ENCODE data around the gene USP2.

Gene USP2

DNA sequence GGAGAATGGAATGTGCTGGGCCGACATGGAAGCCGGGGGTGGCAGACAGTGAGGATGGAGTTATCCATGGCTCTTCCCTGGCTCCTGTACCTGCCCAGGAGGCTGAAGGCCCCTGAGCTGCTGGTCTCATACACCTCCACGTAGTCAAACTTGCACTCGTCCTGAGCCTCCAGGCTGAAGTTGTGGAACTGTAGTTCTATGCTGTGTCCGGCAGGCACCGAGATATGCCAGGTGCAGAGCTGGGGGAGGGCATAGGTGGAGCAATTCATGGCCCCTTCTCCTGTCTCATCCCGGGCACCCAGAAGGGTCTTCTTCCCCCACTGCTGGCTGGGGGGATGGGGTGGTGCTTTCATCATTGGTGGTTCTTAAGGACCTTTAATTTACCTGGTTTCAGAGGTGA, 37.8 kb downstream of the USP2 start:
- no peaks in the 10 kb centered on the region for H3F3A ChIP-seq (ENCODE audit: insufficient read depth)
- TF ChIP-seq EZH2phosphoT487 (conservative IDR thresholded peaks at IDR 0.05; ENCODE audit: low read length): no peak
- TF ChIP-seq, protein P1, sequence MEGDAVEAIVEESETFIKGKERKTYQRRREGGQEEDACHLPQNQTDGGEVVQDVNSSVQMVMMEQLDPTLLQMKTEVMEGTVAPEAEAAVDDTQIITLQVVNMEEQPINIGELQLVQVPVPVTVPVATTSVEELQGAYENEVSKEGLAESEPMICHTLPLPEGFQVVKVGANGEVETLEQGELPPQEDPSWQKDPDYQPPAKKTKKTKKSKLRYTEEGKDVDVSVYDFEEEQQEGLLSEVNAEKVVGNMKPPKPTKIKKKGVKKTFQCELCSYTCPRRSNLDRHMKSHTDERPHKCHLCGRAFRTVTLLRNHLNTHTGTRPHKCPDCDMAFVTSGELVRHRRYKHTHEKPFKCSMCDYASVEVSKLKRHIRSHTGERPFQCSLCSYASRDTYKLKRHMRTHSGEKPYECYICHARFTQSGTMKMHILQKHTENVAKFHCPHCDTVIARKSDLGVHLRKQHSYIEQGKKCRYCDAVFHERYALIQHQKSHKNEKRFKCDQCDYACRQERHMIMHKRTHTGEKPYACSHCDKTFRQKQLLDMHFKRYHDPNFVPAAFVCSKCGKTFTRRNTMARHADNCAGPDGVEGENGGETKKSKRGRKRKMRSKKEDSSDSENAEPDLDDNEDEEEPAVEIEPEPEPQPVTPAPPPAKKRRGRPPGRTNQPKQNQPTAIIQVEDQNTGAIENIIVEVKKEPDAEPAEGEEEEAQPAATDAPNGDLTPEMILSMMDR (IDR thresholded peaks at IDR 0.05; ENCODE audit: insufficient read depth, low read length, poor library complexity, severe bottlenecking): no peak
- no peaks in the 10 kb centered on the region for H3K27me3 ChIP-seq (ENCODE audit: low read length)
- H3K4me2 ChIP-seq (ENCODE audit: low read depth, low read length, poor library complexity, severe bottlenecking): no peak overlapping the region
- H4K20me1 ChIP-seq (ENCODE audit: low read depth, low read length): no peaks in the 10 kb centered on the region
- H3K79me2 ChIP-seq (ENCODE audit: insufficient read depth, low read length): no peaks in the 10 kb centered on the region
- H3K4me3 ChIP-seq (ENCODE audit: insufficient read depth, low read length, poor library complexity, severe bottlenecking): no peak overlapping the region
- no peaks in the 10 kb centered on the region for H3K9me2 ChIP-seq (replicated peaks; ENCODE audit: insufficient read depth, low read length)
- no peak overlapping the region for H3K27ac ChIP-seq (ENCODE audit: low read depth, low read length)
- H3K36me3 ChIP-seq (ENCODE audit: low read length): no peaks in the 10 kb centered on the region
- no peaks in the 10 kb centered on the region for H3K9me3 ChIP-seq (ENCODE audit: insufficient read depth, low read length)
- no peak overlapping the region for H3K9ac ChIP-seq (ENCODE audit: low read length)
- H2AFZ ChIP-seq (ENCODE audit: low read depth, low read length, severe bottlenecking): no peak overlapping the region

DNA sequence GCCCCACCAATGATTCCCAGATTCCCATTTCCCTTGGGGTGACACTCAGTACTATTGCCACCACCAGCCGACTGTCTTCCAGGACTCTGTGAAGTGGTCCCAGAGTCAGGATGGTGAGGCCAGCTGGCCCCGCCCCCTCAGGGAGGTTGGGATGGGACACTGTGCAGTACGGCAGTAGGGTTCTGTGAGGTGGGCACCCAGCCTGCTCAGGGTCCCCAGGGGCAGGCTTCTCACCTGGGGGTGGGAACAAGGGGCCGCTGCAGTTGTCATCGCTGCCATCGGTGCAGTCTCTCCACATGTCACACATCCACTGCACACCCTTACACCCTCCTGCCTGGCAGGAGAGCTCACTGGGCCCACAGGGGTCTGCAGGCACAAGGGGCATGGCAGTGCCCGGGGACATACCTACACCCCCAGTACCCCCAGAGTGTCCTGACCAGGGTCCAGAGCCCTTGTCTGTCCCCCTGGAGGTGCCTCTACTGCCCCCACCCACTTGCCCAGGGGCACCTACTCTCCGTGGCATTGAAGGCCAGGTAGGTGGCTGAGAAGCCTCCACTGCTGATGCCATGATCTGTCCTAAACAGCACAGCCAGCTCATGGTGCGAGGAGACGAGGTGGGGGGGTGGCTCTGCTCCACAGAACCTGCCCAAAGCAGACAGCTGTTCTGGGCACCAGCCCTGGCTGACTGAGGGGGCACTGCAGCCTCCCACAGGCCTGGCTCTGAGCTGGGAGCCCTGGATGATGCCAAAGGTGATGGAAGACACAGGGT, 38.9 kb downstream of the USP2 start:
- no peaks in the 10 kb centered on the region for H3K9me2 ChIP-seq (replicated peaks; ENCODE audit: insufficient read depth, low read length)
- no peak overlapping the region for H3K27ac ChIP-seq (ENCODE audit: low read depth, low read length)
- no peaks in the 10 kb centered on the region for H3F3A ChIP-seq (ENCODE audit: insufficient read depth)
- no peak overlapping the region for H2AFZ ChIP-seq (ENCODE audit: low read depth, low read length, severe bottlenecking)
- H3K9ac ChIP-seq (ENCODE audit: low read length): no peak overlapping the region
- TF ChIP-seq, protein P1 (IDR thresholded peaks at IDR 0.05; ENCODE audit: insufficient read depth, low read length, poor library complexity, severe bottlenecking): no peak
- no peak for TF ChIP-seq EZH2phosphoT487 (conservative IDR thresholded peaks at IDR 0.05; ENCODE audit: low read length)
- no peak overlapping the region for H3K4me2 ChIP-seq (ENCODE audit: low read depth, low read length, poor library complexity, severe bottlenecking)
- no peaks in the 10 kb centered on the region for H3K36me3 ChIP-seq (ENCODE audit: low read length)
- H4K20me1 ChIP-seq (ENCODE audit: low read depth, low read length): no peaks in the 10 kb centered on the region
- no peaks in the 10 kb centered on the region for H3K9me3 ChIP-seq (ENCODE audit: insufficient read depth, low read length)
- H3K79me2 ChIP-seq (ENCODE audit: insufficient read depth, low read length): no peaks in the 10 kb centered on the region
- H3K27me3 ChIP-seq (ENCODE audit: low read length): no peaks in the 10 kb centered on the region
- no peak overlapping the region for H3K4me3 ChIP-seq (ENCODE audit: insufficient read depth, low read length, poor library complexity, severe bottlenecking)

DNA sequence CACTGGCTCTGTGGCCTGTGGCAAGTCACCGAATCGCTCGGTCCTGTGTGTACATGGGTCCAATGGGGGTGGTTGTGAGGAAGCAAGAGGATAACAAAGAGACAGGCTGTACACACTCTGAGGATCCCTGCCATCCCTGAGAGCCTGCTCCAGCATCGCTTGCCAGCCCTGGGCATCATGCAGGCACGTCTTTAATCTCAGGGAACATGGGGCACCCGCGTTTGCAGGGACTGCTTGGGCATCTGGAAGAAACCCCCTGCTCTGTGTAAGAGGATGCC, 39.5 kb downstream of the USP2 start:
- Histone ChIP-seq H3K9me3 (ENCODE audit: insufficient read depth, low read length) (no peaks in the 10 kb centered on the region), H3K27me3 (ENCODE audit: low read length) (no peaks in the 10 kb centered on the region), H2AFZ (ENCODE audit: low read depth, low read length, severe bottlenecking) (no peak overlapping the region), H3F3A (ENCODE audit: insufficient read depth) (no peaks in the 10 kb centered on the region), H3K9me2 (replicated peaks; ENCODE audit: insufficient read depth, low read length) (no peaks in the 10 kb centered on the region), H3K4me3 (ENCODE audit: insufficient read depth, low read length, poor library complexity, severe bottlenecking) (no peak overlapping the region), H3K4me2 (ENCODE audit: low read depth, low read length, poor library complexity, severe bottlenecking) (no peak overlapping the region), H4K20me1 (ENCODE audit: low read depth, low read length) (no peaks in the 10 kb centered on the region), H3K36me3 (ENCODE audit: low read length) (no peaks in the 10 kb centered on the region), H3K27ac (ENCODE audit: low read depth, low read length) (no peak overlapping the region), H3K9ac (ENCODE audit: low read length) (no peak overlapping the region), H3K79me2 (ENCODE audit: insufficient read depth, low read length) (no peaks in the 10 kb centered on the region)
- TF ChIP-seq EZH2phosphoT487 (conservative IDR thresholded peaks at IDR 0.05; ENCODE audit: low read length): no peak
- TF ChIP-seq, protein P1 (IDR thresholded peaks at IDR 0.05; ENCODE audit: insufficient read depth, low read length, poor library complexity, severe bottlenecking): no peak
